Endothelial cell of umbilical vein (primary cell): ENCODE measurements around the gene MED25. TPM values are rescaled to one million over a fixed set of nuclear protein-coding genes. Genes with fewer than 3 reads are reported as not detected.

Source experiments
- BruUV-seq: library from RNA; stranded (reverse); fragments of 400-500 nt; replicated peaks from 2 replicates; lab custom pipeline; 2021; lab: Mats Ljungman, UMichigan
- CTCF ChIA-PET: fragments of 300-600, 350-600 bp; sonication (Branson Sonifier 250); formaldehyde crosslinking; loops from one replicate; lab custom pipeline; 2021; ENCODE audit warnings: antibody characterized with exemption, inconsistent platforms; lab: Charles Lee
- POLR2A ChIA-PET: fragments of 300-600, 350-600 bp; sonication (Branson Sonifier 250); formaldehyde crosslinking; loops from one replicate; lab custom pipeline; 2021; ENCODE audit warnings: antibody characterized with exemption, inconsistent platforms; lab: Charles Lee
- DNase-seq: peaks from one replicate; pipeline ENCODE4 v3.0.0-alpha.2; 2011; ENCODE audit warnings: low read depth, low spot score
- FAIRE-seq: peaks from 2 replicates; lab custom pipeline; 2011; peaks lifted over from hg19 to GRCh38; lab: Jason Lieb, UNC
- H2AFZ ChIP-seq: 2 replicates; pipeline ENCODE4 v1.6.0; 2012; ENCODE audit warnings: low read depth, low read length, control low read depth, inconsistent platforms
- H3K27ac ChIP-seq: 2 replicates; pipeline ENCODE4 v1.5.1; 2011; ENCODE audit warnings: low read depth, mild to moderate bottlenecking, control low read depth, low read length, moderate library complexity; ENCODE audit not compliant: insufficient read depth
- H3K27me3 ChIP-seq, 2 experiments: 2 replicates each; pipeline versions ENCODE4 v1.6.0 to v1.6.1; 2011; ENCODE audit warnings: low read length in 2 of 2, mixed read lengths in 1 of 2; ENCODE audit not compliant: control insufficient read depth in 2 of 2, insufficient read depth in 2 of 2
- H3K36me3 ChIP-seq, 2 experiments: 2 replicates in 1 of 2; 3 replicates in 1 of 2; pipeline ENCODE4 v1.5.1; 2011; ENCODE audit warnings: low read length in 2 of 2, mild to moderate bottlenecking in 1 of 2, moderate library complexity in 1 of 2; ENCODE audit not compliant: control insufficient read depth in 2 of 2, insufficient read depth in 2 of 2; ENCODE audit errors: extremely low read depth in 1 of 2
- H3K4me1 ChIP-seq: 3 replicates; pipeline ENCODE4 v1.5.1; 2011; ENCODE audit warnings: mild to moderate bottlenecking, low read length; ENCODE audit not compliant: control insufficient read depth, insufficient read depth; ENCODE audit errors: extremely low read depth
- H3K4me2 ChIP-seq: 2 replicates; pipeline ENCODE4 v1.6.1; 2011; ENCODE audit warnings: low read length, control low read depth, mixed read lengths; ENCODE audit not compliant: insufficient read depth
- H3K4me3 ChIP-seq, 3 experiments: fragments of 200-600 bp in 1 of 3; sonication (generic), shearing (Covaris generic) in 1 of 3; replicated peaks in 1 of 3; 2 replicates each; pipeline ENCODE4 v1.5.1; 2011 to 2016; ENCODE audit warnings: control low read depth in 3 of 3, low read length in 3 of 3, mild to moderate bottlenecking in 2 of 3, inconsistent platforms in 1 of 3, low read depth in 1 of 3, moderate library complexity in 1 of 3; ENCODE audit not compliant: insufficient read depth in 1 of 3
- H3K79me2 ChIP-seq: 2 replicates; pipeline ENCODE4 v1.6.0; 2012; ENCODE audit warnings: low read length, inconsistent platforms; ENCODE audit not compliant: control insufficient read depth, insufficient read depth
- H3K9ac ChIP-seq: replicated peaks from 2 replicates; pipeline ENCODE3; 2011; ENCODE audit warnings: low read length, control low read depth; ENCODE audit not compliant: insufficient read depth; ENCODE audit errors: extremely low read depth
- H3K9me1 ChIP-seq: replicated peaks from 3 replicates; pipeline ENCODE4 v1.6.0; 2011; ENCODE audit warnings: mild to moderate bottlenecking, low read length; ENCODE audit not compliant: control insufficient read depth, insufficient read depth; ENCODE audit errors: extremely low read depth
- H3K9me3 ChIP-seq: replicated peaks from 2 replicates; pipeline ENCODE4 v1.5.1; 2012; ENCODE audit warnings: low read length, inconsistent platforms; ENCODE audit not compliant: control insufficient read depth, insufficient read depth
- H4K20me1 ChIP-seq: replicated peaks from 2 replicates; pipeline ENCODE3; 2011; ENCODE audit warnings: mild to moderate bottlenecking, low read length; ENCODE audit not compliant: control insufficient read depth, insufficient read depth; ENCODE audit errors: extremely low read depth
- EZH2 ChIP-seq: IDR thresholded peaks from 2 replicates; pipeline ENCODE4 v1.6.1; 2012; ENCODE audit warnings: borderline replicate concordance, low read depth, mild to moderate bottlenecking, moderate library complexity, low read length, inconsistent platforms; ENCODE audit not compliant: severe bottlenecking
- FOS ChIP-seq: IDR thresholded peaks from 2 replicates; pipeline ENCODE4 v1.6.1; 2011; ENCODE audit warnings: mild to moderate bottlenecking, low read length, moderate library complexity, borderline replicate concordance; ENCODE audit not compliant: insufficient read depth
- GATA2 ChIP-seq: IDR thresholded peaks from 2 replicates; pipeline ENCODE4 v1.7.0; 2011; ENCODE audit warnings: low read depth, mild to moderate bottlenecking, moderate library complexity, mixed read lengths, low read length; ENCODE audit not compliant: insufficient read length, insufficient read depth
- JUN ChIP-seq: IDR thresholded peaks from 2 replicates; pipeline ENCODE4 v1.6.1; 2011; ENCODE audit warnings: borderline replicate concordance, low read depth; ENCODE audit not compliant: insufficient read length, insufficient read depth
- MAX ChIP-seq: IDR thresholded peaks from 2 replicates; pipeline ENCODE4 v1.6.1; 2011; ENCODE audit not compliant: insufficient read depth, insufficient read length
- MYC ChIP-seq: IDR thresholded peaks from one replicate; pipeline ENCODE4 v1.6.1; 2011; ENCODE audit warnings: mild to moderate bottlenecking, low read depth, low read length
- POLR2A ChIP-seq: IDR thresholded peaks from 2 replicates; pipeline ENCODE4 v1.6.1; 2012; ENCODE audit warnings: low read depth, mild to moderate bottlenecking, control low read depth, low read length
- POLR2AphosphoS5 ChIP-seq: IDR thresholded peaks from 2 replicates; pipeline ENCODE4 v1.6.1; 2012; ENCODE audit warnings: low read depth, mild to moderate bottlenecking, control low read depth, low read length, moderate library complexity; ENCODE audit not compliant: insufficient read depth
- dilution Hi-C: fragments of 300-500 bp; cut with MboI; formaldehyde crosslinking; loops from one replicate; pipeline ENCODE4 v1.15.0; 2019; ENCODE audit warnings: low sequenced_read_pairs; ENCODE audit not compliant: extremely low pct_ligation_motif_present
- intact Hi-C: fragments of 100-400 bp; cut with micrococcal nuclease; formaldehyde crosslinking; loops from one replicate; pipeline ENCODE4 v1.10.0; 2022
- polyA plus RNA-seq, 4 experiments: library from polyadenylated mRNA; depleted of rRNA in 3 of 4; stranded (reverse) in 3 of 4; unstranded in 1 of 4; fragments of >200 nt; gene quantifications; 2 replicates each; pipeline versions ENCODE4 v1.2.1 to v1.2.3, GENCODE V29; 2011 to 2012; ENCODE audit warnings: missing spikeins in 1 of 4
- total RNA-seq: library from RNA; stranded (reverse); gene quantifications from 2 replicates; pipeline ENCODE4 v1.2.3, GENCODE V29; 2021
- TF ChIP-seq, protein P1 (sequence below), 2 donors: IDR thresholded peaks; 1 replicate in 1 of 2; 2 replicates in 1 of 2; pipeline ENCODE4 v1.5.1; 2011; ENCODE audit warnings: low read length in 2 of 2, mild to moderate bottlenecking in 2 of 2, moderate library complexity in 2 of 2, control low read depth in 1 of 2, inconsistent platforms in 1 of 2, low read depth in 1 of 2; ENCODE audit not compliant: insufficient read depth in 1 of 2; ENCODE audit errors: extremely low read depth in 1 of 2

Gene MED25
- total and polyA plus RNA-seq, 2 donors (not counting 3 experiments of a cell fraction or from before 2014, with no cell fraction given) = 31.7 to 62.9 TPM

GRCh38 chr19:49798574-49798973, 19.5 kb upstream of the MED25 start:
- Histone ChIP-seq H3K27me3 (no peaks in the 10 kb centered on the region), H4K20me1 (no peaks in the 10 kb centered on the region), H3K9ac (no peak overlapping the region), H3K4me2 (no peak overlapping the region), H3K4me1 (no peaks in the 10 kb centered on the region), H2AFZ (no peak overlapping the region), H3K27ac (no peak overlapping the region), H3K9me3 (no peaks in the 10 kb centered on the region), H3K4me3 (no peak overlapping the region), H3K79me2 (no peaks in the 10 kb centered on the region), H3K36me3 (peaks cover 9 to 53% of the 10 kb centered on the region in 2 experiments), H3K9me1 (no peaks in the 10 kb centered on the region)
- DNase-seq = no peak
- ChIA-PET CTCF (no interaction called here), POLR2A (no interaction called here)
- no peak for FAIRE-seq
- intact Hi-C loops (no loop called here), dilution Hi-C loops (no loop called here)
- TF ChIP-seq EZH2 (no peak), POLR2AphosphoS5 (no peak), MYC (no peak), POLR2A (no peak), JUN (no peak), MAX (no peak), GATA2 (no peak), FOS (no peak)
- TF ChIP-seq, protein P1, sequence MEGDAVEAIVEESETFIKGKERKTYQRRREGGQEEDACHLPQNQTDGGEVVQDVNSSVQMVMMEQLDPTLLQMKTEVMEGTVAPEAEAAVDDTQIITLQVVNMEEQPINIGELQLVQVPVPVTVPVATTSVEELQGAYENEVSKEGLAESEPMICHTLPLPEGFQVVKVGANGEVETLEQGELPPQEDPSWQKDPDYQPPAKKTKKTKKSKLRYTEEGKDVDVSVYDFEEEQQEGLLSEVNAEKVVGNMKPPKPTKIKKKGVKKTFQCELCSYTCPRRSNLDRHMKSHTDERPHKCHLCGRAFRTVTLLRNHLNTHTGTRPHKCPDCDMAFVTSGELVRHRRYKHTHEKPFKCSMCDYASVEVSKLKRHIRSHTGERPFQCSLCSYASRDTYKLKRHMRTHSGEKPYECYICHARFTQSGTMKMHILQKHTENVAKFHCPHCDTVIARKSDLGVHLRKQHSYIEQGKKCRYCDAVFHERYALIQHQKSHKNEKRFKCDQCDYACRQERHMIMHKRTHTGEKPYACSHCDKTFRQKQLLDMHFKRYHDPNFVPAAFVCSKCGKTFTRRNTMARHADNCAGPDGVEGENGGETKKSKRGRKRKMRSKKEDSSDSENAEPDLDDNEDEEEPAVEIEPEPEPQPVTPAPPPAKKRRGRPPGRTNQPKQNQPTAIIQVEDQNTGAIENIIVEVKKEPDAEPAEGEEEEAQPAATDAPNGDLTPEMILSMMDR (IDR thresholded peaks at IDR 0.05; ENCODE audit: extremely low read depth in 1 of 2, insufficient read depth in 1 of 2, low read depth in 1 of 2, low read length in 2 of 2) = no peak
- no TSS peak for BruUV-seq
